ENCODE measurements around the gene DAPK1. TPM values are rescaled to one million over a fixed set of nuclear protein-coding genes. Genes with fewer than 3 reads are reported as not detected.

Gene DAPK1
- total and polyA plus RNA-seq, 10 of the 15 experiments (the other 5 are each of a cell fraction or from before 2014, with no cell fraction given): 8.2 to 94.7 (median 51.6) TPM

- CTCF ChIA-PET: interaction anchor here (0.6 to 1.6 kb wide), 4 partner anchors 18 to 42 kb away, joined by 3 read pairs; partner anchors contain the start of gene DAPK1
- 0 out of 2 replicates have a peak, but pooled peaks have one; percentile 32 for TF ChIP-seq TARDBP (IDR thresholded peaks at IDR 0.05; ENCODE audit: borderline replicate concordance)
- TF ChIP-seq EP300 (IDR thresholded peaks at IDR 0.05; ENCODE audit: borderline replicate concordance in 1 of 2, control insufficient read depth in 1 of 2, low read depth in 2 of 2, low read length in 2 of 2): no peak
- H4K20me1 ChIP-seq (ENCODE audit: control insufficient read depth, insufficient read depth): no peaks in the 10 kb centered on the region
- 86% methylated on average over 7 of the region's 7 CpGs for WGBS (ENCODE audit: insufficient coverage, insufficient replicate concordance, low lambda C conversion rate, missing lambda C conversion rate)
- H3K4me3 ChIP-seq: no peak overlapping the region
- FAIRE-seq (no peak), ATAC-seq (no peak), DNase-seq (ENCODE audit: low read depth, low spot score) (no peak)
- H3K36me3 ChIP-seq (ENCODE audit: control insufficient read depth in 2 of 2, insufficient read depth in 2 of 2, low read length in 1 of 2): peaks cover 0 to 6% of the 10 kb centered on the region in 2 experiments; a peak in 1 of 4 replicates
- H3K79me2 ChIP-seq (ENCODE audit: control insufficient read depth, insufficient read depth, low read length): peaks cover 10% of the 10 kb centered on the region
- no peak overlapping the region for H3K9ac ChIP-seq (ENCODE audit: control insufficient read depth, insufficient read depth, low read length)
- no peak overlapping the region for H2AFZ ChIP-seq (ENCODE audit: control insufficient read depth, low read depth, low read length)
- no peak overlapping the region for H3K4me2 ChIP-seq (ENCODE audit: control insufficient read depth, insufficient read depth)
- H3K4me1 ChIP-seq (ENCODE audit: control insufficient read depth, insufficient read depth, low read length): peaks cover 20% of the 10 kb centered on the region; the same call in 1 of the 2 replicates
- no peaks in the 10 kb centered on the region for H3K27me3 ChIP-seq (replicated peaks in 1 of 2; ENCODE audit: control insufficient read depth in 2 of 2, insufficient read depth in 2 of 2, low read length in 1 of 2)
- in situ Hi-C loops (cut with MboI): no loop called here
- intact Hi-C loops (cut with micrococcal nuclease; ENCODE audit: unreplicated experiment): loop anchor here (2.0 kb wide), 1 partner anchor 73 kb away; no protein-coding TSS in a partner anchor
- SMC1A ChIA-PET (ENCODE audit: uncharacterized antibody, unreplicated experiment): interaction anchor here (0.6 to 4.3 kb wide), 13 partner anchors 11 to 102 kb away, joined by 3 to 62 read pairs (median 4); partner anchors contain the start of gene DAPK1
- H3K27ac ChIP-seq (ENCODE audit: control insufficient read depth, insufficient read depth): no peak overlapping the region; the same call in 1 of the 2 replicates
- POLR2A ChIA-PET: interaction anchor here (0.8 to 2.9 kb wide), 6 partner anchors 20 to 74 kb away, joined by 3 to 12 read pairs (median 5); partner anchors contain the start of gene DAPK1
- RAD21 ChIA-PET (ENCODE audit: unreplicated experiment): interaction anchor here (1.0 to 4.3 kb wide), 5 partner anchors 20 to 43 kb away, joined by 4 to 63 read pairs (median 12); partner anchors contain the start of gene DAPK1
- H3K9me3 ChIP-seq (replicated peaks; ENCODE audit: control insufficient read depth, insufficient read depth, low read length): no peaks in the 10 kb centered on the region
- no TSS peak for BruUV-seq (replicated peaks)
Observed at GRCh38 chr9:87537625-87538024, 40.0 kb downstream of the DAPK1 start.

DNA sequence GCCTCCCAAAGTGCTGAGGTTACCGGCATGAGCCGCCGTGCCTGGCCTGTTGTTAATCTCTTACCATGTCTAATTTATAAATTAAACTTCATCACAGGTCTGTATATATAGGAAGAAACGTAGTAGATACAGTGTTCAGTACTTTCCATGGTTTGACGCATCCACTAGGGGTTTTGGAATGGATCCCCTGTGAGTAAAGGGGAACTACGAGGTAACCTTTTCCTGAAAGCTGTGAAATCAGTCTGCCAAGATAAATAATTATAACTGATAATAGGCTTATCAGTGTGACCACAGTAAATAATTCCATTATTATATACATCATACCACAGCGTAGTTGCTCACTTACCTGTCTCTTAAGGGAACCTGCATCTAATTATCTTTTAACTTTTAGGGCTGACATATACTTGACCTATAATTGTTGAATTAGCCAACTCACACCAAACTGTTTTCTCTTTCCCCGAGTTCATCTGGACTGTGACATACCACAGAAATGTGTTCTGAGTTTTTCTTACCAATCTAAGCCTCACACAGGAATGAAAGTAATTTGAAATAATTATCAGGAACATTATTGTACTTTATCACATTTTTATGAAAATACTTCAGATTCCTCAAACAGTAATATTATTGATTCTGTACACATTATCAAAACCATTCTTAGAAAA is 42.9 kb downstream of the DAPK1 start:
- Histone ChIP-seq H3K79me2 (ENCODE audit: control insufficient read depth, insufficient read depth, low read length) (peaks cover 8% of the 10 kb centered on the region), H2AFZ (ENCODE audit: control insufficient read depth, low read depth, low read length) (no peak overlapping the region), H3K27ac (ENCODE audit: control insufficient read depth, insufficient read depth) (no peak overlapping the region), H3K36me3 (ENCODE audit: control insufficient read depth in 2 of 2, insufficient read depth in 2 of 2, low read length in 1 of 2) (peaks cover 0 to 6% of the 10 kb centered on the region in 2 experiments; a peak in 1 of 4 replicates), H3K9me3 (replicated peaks; ENCODE audit: control insufficient read depth, insufficient read depth, low read length) (no peaks in the 10 kb centered on the region), H3K4me1 (ENCODE audit: control insufficient read depth, insufficient read depth, low read length) (peaks cover 20% of the 10 kb centered on the region; the same call in 1 of the 2 replicates), H3K27me3 (replicated peaks in 1 of 2; ENCODE audit: control insufficient read depth in 2 of 2, insufficient read depth in 2 of 2, low read length in 1 of 2) (no peaks in the 10 kb centered on the region), H3K4me3 (no peak overlapping the region), H3K9ac (ENCODE audit: control insufficient read depth, insufficient read depth, low read length) (no peak overlapping the region), H3K4me2 (ENCODE audit: control insufficient read depth, insufficient read depth) (no peak overlapping the region), H4K20me1 (ENCODE audit: control insufficient read depth, insufficient read depth) (no peaks in the 10 kb centered on the region)
- ChIA-PET RAD21 (ENCODE audit: unreplicated experiment) (no interaction called here), CTCF (interaction anchor here (1.5 kb wide), 1 partner anchor 29 kb away, joined by 3 read pairs; no protein-coding TSS in a partner anchor), POLR2A (no interaction called here), SMC1A (ENCODE audit: uncharacterized antibody, unreplicated experiment) (interaction anchor here (1.8 to 2.0 kb wide), 2 partner anchors 15 to 17 kb away, joined by 5 to 6 read pairs; no protein-coding TSS in a partner anchor)
- no peak for TF ChIP-seq CREM (IDR thresholded peaks at IDR 0.05; ENCODE audit: low read depth)
- DNase-seq (ENCODE audit: low read depth, low spot score) (no peak), ATAC-seq (no peak), FAIRE-seq (no peak)
- in situ Hi-C loops (cut with MboI) (no loop called here), intact Hi-C loops (cut with micrococcal nuclease; ENCODE audit: unreplicated experiment) (no loop called here)
- WGBS (ENCODE audit: insufficient coverage, insufficient replicate concordance, low lambda C conversion rate, missing lambda C conversion rate): 71% methylated on average over 8 of the region's 8 CpGs
- BruUV-seq (replicated peaks): no TSS peak
